Psoas muscle (tissue), 8 donors: Measurements from ENCODE around the gene UBLCP1. TPM values are rescaled to one million over a fixed set of nuclear protein-coding genes. Genes with fewer than 3 reads are reported as not detected.

Experiments
- ATAC-seq, 4 donors: fragments of 200-7000 bp; cut with Tn5 transposase; one replicate each; pipeline ENCODE4 v1.9.1; 2020; ENCODE audit warnings: moderate library complexity in 3 of 4, mild to moderate bottlenecking in 2 of 4
- DNase-seq, 2 donors: peaks; one replicate each; pipeline ENCODE4 v3.0.0-alpha.2; 2020
- H3K27ac ChIP-seq: fragments of 200-600 bp; one replicate; pipeline ENCODE4 v1.8.0; 2022
- H3K27me3 ChIP-seq, 3 donors: fragments of 200-600 bp in 1 of 3; one replicate each; pipeline versions ENCODE4 v1.6.1 to v1.8.0; 2013 to 2022; ENCODE audit warnings: low read length in 2 of 3, mild to moderate bottlenecking in 2 of 3, moderate library complexity in 1 of 3; ENCODE audit not compliant: insufficient read depth in 3 of 3
- H3K36me3 ChIP-seq, 2 donors: fragments of 200-600 bp in 1 of 2; one replicate each; pipeline versions ENCODE4 v1.6.1 to v1.8.0; 2013 to 2022; ENCODE audit warnings: low read depth in 1 of 2, mild to moderate bottlenecking in 1 of 2, moderate library complexity in 1 of 2; ENCODE audit not compliant: insufficient read depth in 1 of 2
- H3K4me1 ChIP-seq: fragments of 200-600 bp; one replicate; pipeline ENCODE4 v1.8.0; 2022
- H3K4me3 ChIP-seq: fragments of 200-600 bp; one replicate; pipeline ENCODE4 v1.8.0; 2022; ENCODE audit warnings: mild to moderate bottlenecking
- H3K9me3 ChIP-seq: fragments of 200-600 bp; one replicate; pipeline ENCODE4 v1.8.0; 2022
- CTCF ChIP-seq: fragments of 200-600 bp; IDR thresholded peaks from one replicate; pipeline ENCODE4 v1.8.0; 2022; ENCODE audit warnings: antibody characterized with exemption
- WGBS, 3 donors: extraction: QIAGEN DNeasy Blood & Tissue Kit; methylation state at CpG; one replicate each; pipeline versions ENCODE4 v1.1.6 to v1.1.7; 2013; 5-methylcytosine and 5-hydroxymethylcytosine counted together
- intact Hi-C, 2 donors: fragments of 100-400 bp; cut with DNase I; formaldehyde crosslinking; loops; one replicate each; pipeline versions ENCODE4 v1.11.0 to v1.14.2; 2022
- polyA plus RNA-seq, 3 donors: library from polyadenylated mRNA; stranded (reverse); fragments of 200-250 nt; gene quantifications; one replicate each; pipeline ENCODE4 v1.2.3, GENCODE V29; 2013
- total RNA-seq, 4 donors: library from RNA; stranded (reverse); fragmentation: NEBNext Ultra II Directional in 2 of 4; extraction: Animal tissue kit (Norgen Biotek cat#: 25700) in 2 of 4; gene quantifications; one replicate each; pipeline versions ENCODE4 v1.2.1 to v1.2.4, GENCODE V29; 2021 to 2023
- donor health status: healthy with polysubstance abuse.
- donor health status: DM: no; HTN: no; CAD: no; lungs with moderate emphysema.
- donor health status: Bipolar disorder and iron deficiency.
- donor health status: healthy.
- donor health status: DM: yes; HTN: yes; CAD: no.
- donor health status: DM: no; HTN: no; CAD: no.
- donor health status: DM: no; HTN: no; CAD: no.
- donor health status: DM: yes; HTN: yes; CAD: no.

UBLCP1 gene
- total and polyA plus RNA-seq, 7 donors, result 8.3 to 21.0 (median 11.7) TPM

- Histone ChIP-seq H3K9me3 (no peaks in the 10 kb centered on the region), H3K27ac (no peak overlapping the region), H3K4me1 (no peaks in the 10 kb centered on the region), H3K27me3 (no peaks in the 10 kb centered on the region), H3K36me3 (no peaks in the 10 kb centered on the region), H3K4me3 (no peak overlapping the region)
- intact Hi-C loops, result no loop called here
- no peak for TF ChIP-seq CTCF
- WGBS, 3 donors, result 71 to 78% (median 73%) methylated on average over 4 of the region's 4 CpGs
- DNase-seq (no peak), ATAC-seq (peak in 1 of 4 donors; percentile 46)
Measured at GRCh38 chr5:159240301-159240870, 22.7 kb upstream of the UBLCP1 start.

GRCh38 chr5:159241946-159242552, 21.0 kb upstream of the UBLCP1 start:
- TF ChIP-seq CTCF, result no peak
- ATAC-seq (no peak), DNase-seq (no peak)
- Histone ChIP-seq H3K9me3 (no peaks in the 10 kb centered on the region), H3K4me1 (no peaks in the 10 kb centered on the region), H3K27me3 (peaks cover 0 to 3% (median 0%) of the 10 kb centered on the region in 3 donors), H3K4me3 (no peak overlapping the region), H3K27ac (no peak overlapping the region), H3K36me3 (no peaks in the 10 kb centered on the region)
- 47 to 61% (median 58%) methylated on average over 2 of the region's 2 CpGs for WGBS, 3 donors
- intact Hi-C loops, result no loop called here

GRCh38 chr5:159242656-159243055, 20.4 kb upstream of the UBLCP1 start:
- Histone ChIP-seq H3K27me3 (peaks cover 0 to 3% (median under 1%) of the 10 kb centered on the region in 3 donors), H3K4me3 (no peak overlapping the region), H3K9me3 (no peaks in the 10 kb centered on the region), H3K36me3 (no peaks in the 10 kb centered on the region), H3K4me1 (no peaks in the 10 kb centered on the region), H3K27ac (no peak overlapping the region)
- intact Hi-C loops, result no loop called here
- TF ChIP-seq CTCF, result no peak
- DNase-seq (no peak), ATAC-seq (no peak)
- WGBS, 3 donors, result 40 to 51% (median 49%) methylated on average over 4 of the region's 4 CpGs

GRCh38 chr5:159243385-159243784, 19.7 kb upstream of the UBLCP1 start:
- no peak overlapping the region for H3K4me3 ChIP-seq
- no peak overlapping the region for H3K27ac ChIP-seq
- H3K36me3 ChIP-seq, result no peaks in the 10 kb centered on the region
- peaks cover 0 to 4% (median 3%) of the 10 kb centered on the region in 3 donors for H3K27me3 ChIP-seq
- no peak for DNase-seq
- ATAC-seq, result no peak
- TF ChIP-seq CTCF, result no peak
- H3K9me3 ChIP-seq, result no peaks in the 10 kb centered on the region
- intact Hi-C loops, result no loop called here
- no peaks in the 10 kb centered on the region for H3K4me1 ChIP-seq

- Histone ChIP-seq H3K4me3 (no peak overlapping the region), H3K27ac (no peak overlapping the region), H3K36me3 (no peaks in the 10 kb centered on the region), H3K4me1 (no peaks in the 10 kb centered on the region), H3K27me3 (peaks cover 0 to 4% (median 3%) of the 10 kb centered on the region in 3 donors), H3K9me3 (no peaks in the 10 kb centered on the region)
- WGBS, 3 donors, result 56 to 65% (median 63%) methylated on average over 3 of the region's 3 CpGs
- DNase-seq, result no peak
- intact Hi-C loops, result no loop called here
- no peak for ATAC-seq
- TF ChIP-seq CTCF, result no peak
Measured at GRCh38 chr5:159244163-159244562, 18.9 kb upstream of the UBLCP1 start.
